HepG2 (cell line): ENCODE data around the gene AMBRA1. TPM values are rescaled to one million over a fixed set of nuclear protein-coding genes. Genes with fewer than 3 reads are reported as not detected.

Experiments
- AHR ChIP-seq: IDR thresholded peaks from 2 replicates; pipeline ENCODE4 v1.6.1; 2018; ENCODE audit warnings: missing genetic modification reagents, missing compliant biosample characterization
- CENPT ChIP-seq: sonication (generic); formaldehyde crosslinking; IDR thresholded peaks from 2 replicates; pipeline ENCODE4 v1.8.0; 2022; ENCODE audit warnings: low read depth, mild to moderate bottlenecking, moderate library complexity, missing genetic modification reagents
- CHCHD3 ChIP-seq: sonication (generic); formaldehyde crosslinking; IDR thresholded peaks from 2 replicates; pipeline ENCODE4 v1.8.0; 2022; ENCODE audit warnings: mild to moderate bottlenecking, missing genetic modification reagents, moderate library complexity
- GLMP ChIP-seq: sonication (generic); formaldehyde crosslinking; IDR thresholded peaks from 2 replicates; pipeline ENCODE4 v1.9.0; 2021; ENCODE audit warnings: missing genetic modification reagents, mild to moderate bottlenecking, borderline replicate concordance
- GTF3A ChIP-seq: sonication (generic); formaldehyde crosslinking; conservative IDR thresholded peaks from 2 replicates; pipeline ENCODE4 v1.4.0; 2020; ENCODE audit warnings: mild to moderate bottlenecking, missing genetic modification reagents
- HDAC2 ChIP-seq: sonication (generic); formaldehyde crosslinking; IDR thresholded peaks from 2 replicates; pipeline ENCODE4 v1.4.0; 2020; ENCODE audit warnings: missing genetic modification reagents
- HMG20B ChIP-seq: conservative IDR thresholded peaks from 2 replicates; pipeline ENCODE4 v1.6.1; 2016; ENCODE audit warnings: missing genetic modification reagents, missing compliant biosample characterization
- MLXIP ChIP-seq: sonication (generic); formaldehyde crosslinking; IDR thresholded peaks from 2 replicates; pipeline ENCODE4 v1.9.0; 2021; ENCODE audit warnings: missing genetic modification reagents, borderline replicate concordance
- NFE2L2 ChIP-seq: fragments of 150-350 bp; IDR thresholded peaks from 2 replicates; pipeline ENCODE4 v1.6.1; 2014; ENCODE audit warnings: low read length
- PHF21A ChIP-seq: sonication (generic); formaldehyde crosslinking; IDR thresholded peaks from 2 replicates; pipeline ENCODE4 v1.5.0; 2020; ENCODE audit warnings: mild to moderate bottlenecking, missing genetic modification reagents
- RBM22 ChIP-seq: fragments of 200-400 bp; formaldehyde crosslinking; optimal IDR thresholded peaks from 2 replicates; pipeline ENCODE3; 2017; ENCODE audit warnings: mild to moderate bottlenecking, low read length, moderate library complexity
- TRIM22 ChIP-seq: fragments of 450-650 bp; IDR thresholded peaks from 2 replicates; pipeline ENCODE4 v1.6.1; 2017
- YEATS2 ChIP-seq: sonication (generic); formaldehyde crosslinking; IDR thresholded peaks from 2 replicates; pipeline ENCODE4 v1.4.0; 2020; ENCODE audit warnings: missing genetic modification reagents, borderline replicate concordance
- ZBTB42 ChIP-seq: sonication (generic); formaldehyde crosslinking; IDR thresholded peaks from 2 replicates; pipeline ENCODE4 v1.5.0; 2020; ENCODE audit warnings: mild to moderate bottlenecking, missing genetic modification reagents
- ZFX ChIP-seq: sonication (generic); formaldehyde crosslinking; IDR thresholded peaks from 2 replicates; pipeline ENCODE4 v1.4.0; 2020; ENCODE audit warnings: mild to moderate bottlenecking, low read depth, missing genetic modification reagents, moderate library complexity
- ZNF207 ChIP-seq: fragments of 450-650 bp; IDR thresholded peaks from 2 replicates; pipeline ENCODE4 v1.6.1; 2016; ENCODE audit warnings: antibody characterized with exemption, borderline replicate concordance
- ZNF331 ChIP-seq: sonication (generic); formaldehyde crosslinking; IDR thresholded peaks from 2 replicates; pipeline ENCODE4 v1.4.0; 2020; ENCODE audit warnings: missing genetic modification reagents
- ZNF431 ChIP-seq: sonication (generic); formaldehyde crosslinking; IDR thresholded peaks from 2 replicates; pipeline ENCODE4 v1.9.0; 2022; ENCODE audit warnings: missing genetic modification reagents, low read depth, mild to moderate bottlenecking, borderline replicate concordance
- ZNF547 ChIP-seq: sonication (generic); formaldehyde crosslinking; IDR thresholded peaks from 2 replicates; pipeline ENCODE4 v1.5.1; 2020; ENCODE audit warnings: mild to moderate bottlenecking, missing genetic modification reagents
- ZNF687 ChIP-seq: sonication (generic); formaldehyde crosslinking; IDR thresholded peaks from 2 replicates; pipeline ENCODE4 v1.5.1; 2020; ENCODE audit warnings: mild to moderate bottlenecking, missing genetic modification reagents, moderate library complexity
- ZNF841 ChIP-seq: sonication (generic); formaldehyde crosslinking; IDR thresholded peaks from 2 replicates; pipeline ENCODE4 v1.8.1; 2023; ENCODE audit warnings: missing genetic modification reagents, borderline replicate concordance
- ZNF883 ChIP-seq: sonication (generic); formaldehyde crosslinking; IDR thresholded peaks from 2 replicates; pipeline ENCODE4 v1.5.1; 2020; ENCODE audit warnings: mild to moderate bottlenecking, missing genetic modification reagents; ENCODE audit errors: not compliant biosample characterization
- ZSCAN9 ChIP-seq: IDR thresholded peaks from 2 replicates; pipeline ENCODE4 v1.6.1; 2016; ENCODE audit warnings: borderline replicate concordance
- polyA plus RNA-seq, 8 experiments: library from polyadenylated mRNA; depleted of rRNA in 3 of 8; stranded (reverse) in 7 of 8; unstranded in 1 of 8; fragments of >200 nt; fragmentation: Illumina TruSeq in 4 of 8; extraction: Trizol in 4 of 8; gene quantifications; 2 replicates each; pipeline versions ENCODE4 v1.2.1 to v1.2.3, GENCODE V29; 2011 to 2016; ENCODE audit warnings: low read depth in 4 of 8, missing spikeins in 1 of 8, mixed read lengths in 1 of 8; ENCODE audit not compliant: insufficient read depth in 1 of 8
- total RNA-seq, 5 experiments: library from RNA; depleted of rRNA; stranded (reverse); fragments of >200 nt; fragmentation: Illumina TruSeq; extraction: Trizol; gene quantifications; 2 replicates each; pipeline ENCODE4 v1.2.3, GENCODE V29; 2016; ENCODE audit warnings: low read depth in 1 of 5

Gene AMBRA1
- total and polyA plus RNA-seq, 2 of the 13 experiments (the other 11 are each of a cell fraction or from before 2014, with no cell fraction given), result 15.7 to 26.0 TPM

GRCh38 chr11:46557684-46558151, 36.1 kb downstream of the AMBRA1 start (continued):
- TF ChIP-seq MLXIP (CRISPR knock-in tag) (no peak), HDAC2 (peak; percentile 32; the same call in 1 of the 2 replicates), ZSCAN9 (peak; percentile 65; the same call in 1 of the 2 replicates), NFE2L2 (no peak), ZBTB42 (no peak), ZFX (CRISPR knock-in tag) (peak; percentile 68), ZNF431 (CRISPR knock-in tag) (no peak), ZNF331 (CRISPR knock-in tag) (0 out of 2 replicates have a peak, but pooled peaks have one; percentile 25), ZNF841 (CRISPR knock-in tag) (no peak), RBM22 (no peak), PHF21A (CRISPR knock-in tag) (no peak), ZNF547 (no peak), YEATS2 (CRISPR knock-in tag) (no peak), CENPT (CRISPR knock-in tag) (no peak), AHR (CRISPR knock-in tag) (0 out of 2 replicates have a peak, but pooled peaks have one; percentile 55), GTF3A (CRISPR knock-in tag) (no peak), HMG20B (no peak), ZNF207 (no peak), TRIM22 (no peak), ZNF687 (CRISPR knock-in tag) (peak; percentile 95), ZNF883 (CRISPR knock-in tag) (no peak), CHCHD3 (CRISPR knock-in tag) (no peak), GLMP (CRISPR knock-in tag) (no peak)
